Dermis blood vessel endothelial cell (primary cell): Measurements from ENCODE around the gene SPATA2. TPM values are rescaled to one million over a fixed set of nuclear protein-coding genes. Genes with fewer than 3 reads are reported as not detected.
"Not testable (repeated sequence)": the region's sequence is repeated elsewhere in the genome, so short reads cannot be mapped to it uniquely, and the experiment has no call there.

Experiments used
- DNase-seq: peaks from one replicate; pipeline ENCODE4 v3.0.0; 2010
- total RNA-seq: library from RNA; depleted of rRNA; stranded (reverse); fragments of >200 nt; gene quantifications from 2 replicates; pipeline ENCODE4 v1.2.3, GENCODE V29; 2014

Gene SPATA2
- total RNA-seq, 1 donor from 2014 or later = 1.2 TPM

DNA sequence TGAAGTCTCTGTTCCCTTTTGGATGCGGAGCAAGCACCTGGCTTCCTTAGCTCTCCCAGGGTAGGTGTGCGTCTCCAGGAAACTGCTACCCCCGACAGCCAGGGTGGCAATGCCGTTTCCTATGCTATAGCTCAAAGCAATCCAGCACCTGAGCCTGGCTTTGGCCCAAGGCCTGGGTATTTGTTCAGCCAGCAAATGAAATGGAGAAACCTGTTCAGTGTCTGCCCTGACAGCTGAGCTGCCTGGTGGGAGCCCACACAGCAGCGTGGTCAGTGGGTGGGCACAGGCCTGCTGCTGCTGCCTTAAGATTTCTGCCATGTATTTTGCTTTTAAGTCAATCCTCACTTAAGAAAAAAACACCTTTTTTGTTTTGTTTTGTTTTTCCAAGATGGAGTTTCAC is 13.7 kb downstream of the SPATA2 start:
- DNase-seq = no peak

DNA sequence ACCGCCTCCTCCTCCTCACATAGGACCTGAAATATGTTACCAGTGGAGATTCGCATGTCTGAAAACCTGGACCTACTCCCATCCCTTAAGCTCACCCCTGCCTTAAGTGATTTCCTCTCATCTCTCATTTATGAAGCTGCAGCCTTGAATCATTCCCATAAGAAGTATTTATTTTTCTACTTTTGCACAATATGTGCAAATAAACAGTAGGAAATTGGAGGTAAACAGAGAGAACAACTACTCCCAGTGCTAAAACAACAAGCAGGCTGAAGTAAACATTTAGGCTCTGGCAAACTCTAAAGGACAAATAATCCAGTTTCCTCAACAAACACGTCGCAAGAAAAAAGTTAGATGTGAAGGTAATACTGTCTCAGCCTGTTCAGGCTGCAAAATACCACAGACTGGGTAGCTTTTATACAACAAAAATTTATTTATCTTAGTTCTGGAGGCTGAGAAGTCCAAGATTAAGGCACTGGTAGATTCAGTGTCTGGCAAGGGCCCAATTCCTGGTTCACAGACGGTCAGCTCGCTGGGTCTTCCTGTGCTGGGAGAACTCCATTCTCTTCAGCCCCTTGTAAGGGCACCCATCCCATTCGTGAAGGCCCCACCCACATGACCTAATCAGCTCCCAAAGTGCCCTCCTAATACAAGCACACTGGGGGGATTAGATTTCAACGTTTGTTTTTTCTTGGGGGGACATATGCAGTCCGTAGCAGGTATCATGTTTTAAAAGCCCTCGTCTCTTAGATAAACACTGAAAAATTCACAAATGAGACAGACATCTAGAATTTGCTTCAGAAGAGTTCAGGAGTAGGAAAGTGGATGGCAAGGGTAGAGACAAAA is 15.6 kb downstream of the SPATA2 start:
- DNase-seq = no peak

DNA sequence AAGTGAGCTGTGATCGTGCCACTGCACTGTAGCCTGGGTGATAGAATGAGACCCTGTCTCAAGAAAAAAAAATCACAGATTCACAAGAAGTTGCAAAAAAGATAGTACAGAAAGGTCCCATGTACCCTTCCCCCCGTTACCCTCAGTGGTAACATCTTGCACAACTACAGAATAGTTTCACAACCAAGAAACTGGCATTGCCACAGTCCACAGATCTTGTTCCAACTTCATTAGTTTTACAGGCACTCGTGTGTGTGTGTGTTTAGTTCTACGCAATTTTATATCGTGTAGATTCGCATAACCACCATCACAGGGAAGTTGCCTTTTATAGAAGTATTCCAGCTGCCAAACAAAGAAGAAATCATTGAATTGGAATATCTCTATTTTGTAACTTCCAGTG is 19.1 kb downstream of the SPATA2 start:
- DNase-seq = no peak

DNA sequence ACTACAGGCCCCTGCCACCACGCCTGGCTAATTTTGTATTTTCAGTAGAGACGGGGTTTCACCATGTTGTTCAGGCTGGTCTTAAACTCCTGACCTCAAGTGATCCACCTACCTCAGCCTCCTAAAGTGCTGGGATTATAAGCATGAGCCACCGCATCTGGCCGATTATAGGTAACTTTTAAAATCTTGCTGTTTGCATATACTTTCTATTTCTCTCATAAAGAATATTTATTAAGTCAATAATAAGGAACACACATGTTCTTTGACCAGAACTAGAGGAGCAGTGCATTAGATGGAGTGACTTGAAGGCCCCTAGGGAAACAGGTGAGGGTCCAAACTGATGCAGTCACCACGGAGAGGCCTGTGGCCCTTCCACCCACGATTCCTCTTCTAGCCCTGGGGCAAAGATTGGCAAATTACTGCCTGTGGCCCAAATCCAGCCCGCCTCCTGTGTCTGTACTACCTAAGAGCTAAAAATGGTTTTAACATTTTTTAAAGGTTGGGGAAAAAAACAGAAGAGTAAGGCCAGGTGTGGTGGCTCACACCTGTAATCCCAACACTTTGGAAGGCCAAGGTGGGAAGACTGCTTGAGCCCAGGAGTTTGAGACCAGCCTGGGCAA is 19.7 kb downstream of the SPATA2 start:
- not testable (repeated sequence) for DNase-seq

DNA sequence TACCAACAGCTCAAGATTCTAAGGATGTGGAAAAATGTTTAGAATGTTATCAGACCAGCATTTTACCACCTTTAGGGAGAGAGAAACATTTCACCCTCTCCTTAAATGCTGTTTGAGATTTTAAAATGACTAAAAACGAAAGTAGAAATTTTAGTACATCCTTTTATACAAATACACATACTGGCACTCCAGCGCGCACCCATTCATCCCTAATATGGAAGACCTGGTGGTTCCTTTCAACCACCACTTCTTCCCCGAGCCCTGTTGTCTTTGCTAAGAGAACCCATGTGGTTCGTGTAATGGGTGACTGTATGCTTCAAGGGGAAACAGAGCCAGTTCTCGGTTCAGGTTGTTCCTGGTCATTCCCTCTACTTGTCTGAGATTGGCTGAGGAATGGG is 21.3 kb downstream of the SPATA2 start:
- DNase-seq = no peak

DNA sequence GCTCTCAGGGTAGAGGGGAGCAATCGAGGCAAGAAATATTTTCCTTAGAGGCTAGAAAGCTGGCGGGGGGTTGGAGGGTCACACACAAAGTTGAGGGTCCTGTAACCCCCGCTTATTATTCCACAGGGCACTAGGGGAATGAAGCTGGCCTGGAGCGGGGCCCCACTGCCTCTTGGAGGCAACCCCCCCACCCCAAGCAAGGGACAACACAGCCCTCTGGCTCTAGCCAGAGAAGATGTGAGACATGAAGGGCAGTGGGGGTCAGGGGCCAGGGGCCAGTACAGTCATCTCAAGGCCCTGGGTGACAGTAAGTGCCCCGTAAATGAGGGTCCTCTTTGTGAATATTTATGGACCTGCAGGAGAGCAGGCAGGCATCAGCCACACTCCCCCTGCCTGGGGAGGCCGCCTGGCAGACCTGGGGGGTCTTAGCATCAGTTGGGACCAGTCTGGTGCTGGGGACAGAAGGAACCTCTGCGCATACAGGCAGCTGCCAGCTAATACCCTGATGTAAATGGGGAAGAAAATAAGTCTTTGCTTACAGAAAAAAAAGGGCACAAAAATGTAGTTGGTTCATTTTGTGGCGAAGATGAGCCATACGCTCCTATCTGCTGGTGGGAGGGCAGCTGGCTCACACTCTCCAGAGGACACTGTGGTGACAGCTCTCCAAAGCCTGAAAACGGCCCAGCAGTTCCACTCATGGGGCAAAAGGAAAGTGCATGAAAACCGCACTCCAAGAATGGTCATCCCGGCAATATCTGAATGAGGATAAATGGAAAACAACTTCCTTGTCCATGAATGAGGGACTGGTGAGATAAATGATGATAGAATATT is 21.9 kb downstream of the SPATA2 start:
- DNase-seq = no peak

DNA sequence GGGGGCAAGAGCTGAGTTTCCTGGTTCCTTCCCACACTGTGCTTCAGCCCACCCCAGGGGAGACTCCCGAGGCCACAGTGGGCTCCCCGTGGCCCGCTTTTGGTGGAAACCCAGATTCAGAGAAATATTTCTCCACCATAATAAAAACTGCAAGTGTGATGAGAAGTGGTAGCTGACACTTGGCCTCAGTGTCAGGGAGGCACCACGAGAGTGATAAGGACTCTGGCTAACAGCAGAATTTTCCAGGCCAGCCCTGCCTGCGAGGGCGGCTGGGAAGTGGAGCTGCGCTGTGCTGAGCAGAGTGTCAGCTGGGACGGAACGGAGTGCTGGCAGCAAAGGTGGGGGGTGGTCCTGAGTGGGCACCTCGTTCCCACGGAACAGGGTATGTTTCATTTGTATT is 22.5 kb downstream of the SPATA2 start:
- no peak for DNase-seq

DNA sequence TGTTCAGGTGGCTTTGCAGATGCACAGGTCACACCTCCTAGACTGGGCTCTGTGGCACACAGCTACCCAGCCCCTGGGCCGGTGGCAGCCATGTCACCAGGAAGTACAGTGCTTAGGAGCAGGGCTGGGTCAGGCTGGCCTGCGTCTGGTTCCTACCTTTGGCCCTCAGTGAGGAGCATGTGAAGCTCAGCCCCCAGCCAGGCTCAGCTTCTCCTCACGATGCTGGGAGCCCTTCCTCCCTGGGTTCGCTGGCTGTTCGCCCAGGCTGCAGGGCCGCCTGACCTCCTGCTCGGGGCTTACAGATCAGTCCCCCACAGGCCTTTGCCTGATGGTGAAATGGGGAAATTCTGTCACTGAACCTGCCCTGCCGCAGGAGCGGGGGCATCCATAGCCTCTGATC is 23.1 kb downstream of the SPATA2 start:
- no peak for DNase-seq

DNA sequence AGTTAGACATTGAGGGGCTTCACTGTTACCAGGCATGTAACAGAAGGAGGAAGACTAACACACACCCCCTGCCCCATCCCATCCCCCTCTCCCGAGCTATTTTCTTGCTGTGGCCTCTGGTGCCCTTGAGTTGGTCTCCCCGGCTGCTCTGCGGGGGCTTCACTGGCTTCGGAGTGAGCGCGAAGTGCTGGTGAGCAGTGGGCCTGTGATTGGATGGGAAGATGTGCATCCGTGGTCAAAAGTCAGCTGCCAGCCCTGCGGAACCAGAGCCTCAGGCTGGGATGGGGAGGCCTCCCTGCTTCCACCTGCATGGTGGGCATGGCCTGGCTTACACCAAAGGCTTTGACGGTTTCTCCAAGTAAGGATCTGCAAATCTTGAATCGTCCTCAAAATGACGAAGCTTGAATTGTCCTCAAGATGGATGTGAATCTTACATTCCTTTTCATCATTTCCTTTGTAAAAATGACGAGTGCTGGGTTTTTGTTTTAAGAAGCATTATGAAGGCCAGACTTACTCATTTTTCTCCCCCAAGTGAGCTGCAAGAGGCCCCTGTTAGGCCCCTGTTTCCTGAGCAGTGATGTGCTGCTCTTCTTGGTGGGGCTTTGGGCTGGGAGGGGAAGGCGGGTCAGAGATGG is 23.7 kb downstream of the SPATA2 start:
- DNase-seq = no peak

DNA sequence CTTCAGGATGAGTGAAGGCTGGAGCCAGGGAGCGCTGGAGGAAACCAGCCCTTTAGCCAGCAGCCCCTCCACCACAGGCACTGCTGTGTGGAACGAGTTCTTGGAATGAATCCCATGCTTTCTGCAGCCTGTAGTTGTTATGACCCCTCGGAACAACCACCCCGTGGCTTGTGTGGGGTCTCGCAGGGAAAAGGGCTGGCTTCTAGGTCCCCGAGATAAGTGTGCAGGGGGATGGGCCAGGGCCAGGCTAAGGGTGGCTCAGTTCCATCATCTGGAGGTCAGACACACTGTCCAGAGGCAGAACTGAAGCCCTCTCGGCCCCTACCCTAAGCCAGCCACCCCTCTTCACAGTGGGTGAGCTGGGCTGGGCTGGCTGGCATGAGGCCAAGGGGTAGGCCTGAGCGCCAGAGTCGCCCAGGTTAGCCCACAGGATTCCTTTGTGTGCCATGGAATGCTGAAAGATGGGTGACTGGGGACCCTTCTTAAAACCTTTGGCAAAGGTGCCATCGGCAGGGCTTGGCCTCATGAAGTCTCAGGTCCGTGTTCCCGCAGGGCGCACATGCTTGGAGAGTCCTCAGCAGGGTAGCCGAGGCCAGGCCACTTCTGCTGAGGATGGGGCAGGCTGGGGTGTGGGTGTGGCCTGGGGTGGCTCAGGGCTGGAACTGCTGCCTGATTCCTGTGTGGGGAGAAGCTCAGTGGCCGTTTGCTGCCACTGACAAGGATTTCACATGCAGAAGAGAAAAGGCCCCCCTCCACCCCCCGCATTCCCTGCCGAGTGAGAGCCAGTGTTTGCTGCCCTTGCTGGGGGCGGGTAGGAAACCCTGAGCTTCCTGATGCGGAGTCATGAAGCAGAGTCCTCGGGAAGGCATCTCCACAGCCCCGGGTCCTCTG is 24.6 kb downstream of the SPATA2 start:
- peak; percentile 45 for DNase-seq

DNA sequence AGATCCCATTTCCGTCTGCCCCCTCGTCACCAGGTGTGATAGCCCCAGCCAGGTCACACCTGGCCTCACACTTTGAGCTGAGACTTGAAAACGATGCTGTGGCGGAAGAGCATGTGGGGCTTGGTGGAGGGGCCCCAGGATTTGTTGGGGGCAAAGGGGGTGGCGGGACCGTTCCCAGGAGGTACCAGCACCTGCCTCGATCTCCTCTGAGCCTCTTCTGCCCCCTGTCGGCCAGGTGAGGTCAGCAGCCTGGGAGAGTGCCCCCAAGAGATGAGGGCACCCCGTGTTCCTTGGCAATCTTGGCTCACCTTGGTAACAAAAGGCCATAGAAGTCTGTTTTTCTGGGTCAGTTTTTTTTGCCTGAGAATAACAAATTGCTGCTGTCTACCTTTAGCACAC is 25.4 kb downstream of the SPATA2 start:
- DNase-seq = no peak

DNA sequence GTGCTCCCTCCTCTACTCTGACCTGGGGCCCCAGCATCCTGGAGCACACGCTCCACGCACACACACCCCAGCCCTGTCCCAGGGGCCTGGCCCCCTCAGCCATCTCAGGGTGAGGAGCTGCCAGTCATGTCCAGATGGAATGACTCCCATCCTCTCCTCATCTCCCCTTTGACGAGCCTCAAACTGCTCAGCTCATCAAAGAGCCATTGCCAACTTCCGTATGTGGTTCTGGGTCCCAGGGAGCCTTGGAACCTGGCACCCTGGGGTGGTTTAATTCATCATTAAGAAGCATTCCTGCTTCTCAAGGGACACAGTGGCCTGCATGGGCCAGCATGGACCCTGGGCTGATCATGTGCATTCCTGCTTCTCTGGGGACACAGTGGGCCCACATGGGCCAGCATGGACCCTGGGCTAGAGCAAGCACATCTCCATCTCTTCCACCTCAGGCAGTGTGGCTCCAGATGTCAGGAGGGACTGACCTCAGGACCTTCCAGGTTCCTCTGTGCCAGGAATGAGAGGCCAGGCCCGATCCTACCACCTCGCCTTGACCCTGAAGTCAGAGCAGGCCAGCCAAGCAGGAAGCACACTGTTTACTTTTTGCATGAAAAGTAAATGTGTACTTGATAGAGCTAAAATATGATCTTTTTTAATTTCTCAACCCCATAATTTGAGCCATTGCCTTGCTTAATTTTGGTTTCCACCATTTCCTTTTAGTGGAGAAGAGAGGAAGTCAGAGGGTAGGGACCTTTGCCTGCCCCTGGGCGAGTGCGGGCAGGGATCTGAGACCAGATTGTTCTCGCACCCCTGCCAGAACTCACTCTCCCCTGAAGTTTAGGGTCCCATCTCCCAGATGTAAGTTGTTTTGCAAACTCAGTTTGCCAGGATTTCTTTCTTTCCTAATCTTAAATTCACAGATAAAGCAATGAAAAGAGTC is 26.1 kb downstream of the SPATA2 start:
- no peak for DNase-seq

DNA sequence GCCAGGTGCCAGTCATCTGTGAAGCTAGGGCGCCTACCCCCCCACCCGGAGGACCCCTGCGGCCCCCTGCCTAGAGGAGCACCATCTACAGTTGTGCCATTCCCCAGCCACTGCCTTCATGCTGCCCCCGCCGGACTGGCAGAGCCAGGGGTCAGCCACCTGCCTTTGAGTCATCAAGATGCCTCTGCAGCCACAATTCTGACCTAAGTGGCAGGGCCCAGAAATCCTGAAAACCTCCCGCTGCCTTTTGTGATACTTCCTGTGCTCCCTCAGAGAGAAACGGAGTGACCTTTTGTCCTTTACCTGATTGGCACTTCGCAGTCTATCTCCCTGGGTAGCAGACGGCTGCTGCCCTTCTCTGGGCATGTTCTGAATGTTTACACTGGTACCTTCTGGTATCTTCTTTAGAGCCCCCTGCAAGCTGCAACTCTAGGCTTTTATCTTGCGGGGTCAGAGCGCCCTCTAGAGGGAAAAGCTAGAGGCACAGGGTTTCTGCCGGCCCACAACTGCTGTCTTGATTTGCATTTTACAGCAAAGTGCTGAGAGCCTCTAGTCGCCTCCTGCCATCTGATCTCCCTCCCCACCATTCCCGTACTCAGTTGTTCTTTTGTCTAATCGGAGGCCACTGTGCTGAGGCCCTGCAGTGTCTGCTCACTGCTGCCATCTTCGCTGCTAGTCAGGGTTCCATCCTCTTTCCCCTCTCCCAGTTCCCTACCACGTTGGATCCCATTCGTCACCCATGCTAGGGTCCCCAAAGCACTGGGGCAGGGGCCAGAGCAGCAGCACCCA is 26.9 kb downstream of the SPATA2 start:
- peak; percentile 80 for DNase-seq

DNA sequence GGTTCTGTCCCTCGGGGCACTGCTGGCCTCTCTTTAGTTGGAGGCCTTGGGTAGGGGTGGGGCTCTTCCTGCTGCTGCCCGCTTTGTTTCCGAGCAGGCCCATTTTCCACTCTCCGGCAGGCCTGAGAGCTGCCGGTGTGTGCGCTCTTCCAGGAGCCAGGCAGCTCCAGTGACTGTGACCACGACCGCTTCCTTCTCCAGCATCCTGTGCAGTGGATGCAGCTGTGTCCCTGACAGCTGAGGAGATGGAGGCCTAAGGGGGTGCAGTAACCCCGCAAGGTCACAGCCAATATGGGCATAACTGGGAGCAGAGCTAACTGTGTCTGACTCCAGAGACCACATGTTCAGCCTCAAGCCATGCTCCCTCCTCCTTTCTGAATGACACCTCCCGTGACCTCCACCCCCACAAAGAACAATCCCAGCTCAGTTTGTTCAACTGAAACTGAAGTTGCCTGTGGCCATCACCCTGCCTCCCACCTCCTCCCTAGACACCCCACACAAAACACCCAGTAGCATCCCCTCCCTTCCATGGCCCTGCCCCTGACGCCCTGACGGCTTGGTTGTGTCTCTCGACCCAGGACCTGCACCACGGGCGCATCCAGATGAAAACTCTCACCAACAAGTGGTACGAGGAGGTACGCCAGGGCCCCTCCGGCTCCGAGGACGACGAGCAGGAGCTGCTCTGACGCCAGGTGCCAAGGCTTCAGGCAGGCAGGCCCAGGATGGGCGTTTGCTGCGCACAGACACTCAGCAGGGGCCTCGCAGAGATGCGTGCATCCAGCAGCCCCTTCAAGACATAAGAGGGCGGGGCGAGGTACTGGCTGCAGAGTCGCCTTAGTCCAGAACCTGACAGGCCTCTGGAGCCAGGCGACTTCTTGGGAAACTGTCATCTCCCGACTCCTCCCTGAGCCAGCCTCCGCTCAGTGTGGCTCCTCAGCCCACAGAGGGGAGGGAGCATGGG is 27.8 kb downstream of the SPATA2 start:
- DNase-seq = peak; percentile 40

DNA sequence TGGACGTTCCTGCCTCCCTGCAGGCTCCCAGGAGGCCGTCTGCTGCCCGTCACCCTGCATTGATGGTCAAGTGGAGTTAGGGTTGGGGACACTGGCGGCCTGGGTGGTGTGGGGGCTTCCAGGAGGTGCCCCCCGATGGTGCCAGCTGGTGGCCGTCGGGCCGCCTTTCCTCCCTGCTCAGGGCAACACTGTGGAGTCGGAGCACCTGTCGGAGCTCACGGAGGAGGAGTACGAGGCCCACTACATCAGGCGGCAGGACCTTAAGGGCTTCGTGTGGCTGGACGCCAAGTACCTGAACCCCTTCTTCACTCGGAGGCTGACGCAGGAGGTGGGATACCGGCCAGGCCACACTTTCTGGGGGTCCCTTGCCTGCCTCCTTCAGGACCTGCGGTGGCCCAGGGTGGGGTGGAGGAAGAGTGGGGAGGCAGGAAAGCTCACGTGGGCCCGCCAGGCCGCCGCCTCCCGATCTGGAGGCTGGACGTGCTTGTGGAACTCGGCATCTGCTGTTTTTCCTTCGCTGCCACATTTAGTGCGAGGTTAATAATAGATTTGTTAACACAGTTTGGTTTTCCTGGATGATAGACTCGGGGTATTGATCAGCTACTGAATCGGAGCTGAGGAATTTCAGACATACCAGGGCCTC is 28.6 kb downstream of the SPATA2 start:
- DNase-seq = no peak

DNA sequence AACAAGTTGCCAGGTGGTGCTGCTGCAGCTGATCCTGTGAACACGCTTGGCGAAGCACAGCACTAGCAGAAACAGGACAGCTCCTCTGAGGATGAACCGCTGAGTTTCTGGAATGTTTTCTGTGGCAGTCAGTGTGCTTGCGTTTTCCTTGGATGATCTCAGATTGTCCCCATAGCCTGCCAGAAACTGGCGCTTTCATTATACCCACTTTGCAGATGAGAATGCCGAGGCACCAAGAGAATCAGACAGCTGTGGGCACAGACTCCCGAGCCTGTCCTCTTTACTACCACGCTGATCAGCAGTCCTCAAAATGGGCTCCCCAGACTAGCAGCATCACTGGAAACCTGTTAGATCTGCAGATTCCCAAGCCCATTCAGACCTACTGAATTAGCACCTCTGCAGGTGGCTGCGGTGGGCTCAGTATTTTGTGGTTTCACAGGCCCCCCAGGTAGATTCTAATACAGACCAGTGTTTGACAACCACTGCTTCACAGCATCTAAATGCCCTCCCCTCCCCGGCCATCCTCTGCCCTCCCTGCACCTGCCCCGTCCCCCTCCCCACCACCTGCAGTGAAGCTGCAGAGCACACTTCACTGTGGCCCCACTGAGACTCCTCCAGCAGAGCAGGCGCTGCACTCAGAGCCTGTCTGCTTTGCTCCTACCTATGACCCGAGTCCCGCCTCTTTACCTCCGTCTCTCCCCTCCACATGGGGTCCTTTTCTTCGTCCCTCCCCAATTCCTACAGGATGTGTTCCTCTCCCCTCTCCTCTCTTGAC is 29.6 kb downstream of the SPATA2 start:
- DNase-seq = no peak

DNA sequence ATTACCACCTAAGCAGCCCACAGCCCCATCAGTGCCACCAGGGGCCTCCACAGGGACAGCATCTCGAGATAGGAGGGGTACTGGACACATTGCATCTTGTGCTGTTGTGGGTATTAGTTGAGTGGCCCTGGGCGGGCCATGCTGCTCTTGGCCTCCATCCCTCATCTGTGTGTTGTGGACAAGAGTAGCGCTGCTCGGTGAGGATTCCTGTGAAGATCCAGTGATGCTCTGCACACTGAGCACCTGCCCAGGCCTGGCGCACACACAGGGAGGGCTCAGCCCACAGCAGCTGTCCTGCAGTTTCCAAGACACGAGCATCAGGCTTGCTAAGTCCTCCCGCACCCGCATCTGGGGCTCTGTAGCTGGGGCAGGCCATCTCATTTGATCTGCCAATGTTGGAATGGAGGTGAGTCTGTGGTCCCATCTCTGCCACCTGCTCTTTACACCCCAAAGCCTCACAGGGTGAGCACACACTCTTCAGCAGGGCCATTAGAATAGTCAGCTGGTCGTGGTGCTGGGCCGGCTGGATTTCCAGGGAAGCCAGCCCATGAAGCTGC is 32.0 kb downstream of the SPATA2 start:
- DNase-seq = no peak
